Trophoblast cell (in vitro differentiated cells and primary cell): ENCODE results near the gene CAB39.

Source experiments
- DNase-seq, 2 donors: peaks; one replicate each; pipeline ENCODE4 v3.0.0-alpha.2; 2016
- H2AFZ ChIP-seq: 2 replicates; pipeline ENCODE4 v1.6.1; 2013; ENCODE audit warnings: low read length, moderate library complexity, mild to moderate bottlenecking; ENCODE audit not compliant: insufficient read depth, poor library complexity
- H2AK5ac ChIP-seq: 2 replicates; pipeline ENCODE4 v1.6.1; 2013; ENCODE audit warnings: mild to moderate bottlenecking, low read length
- H2BK120ac ChIP-seq: 2 replicates; pipeline ENCODE4 v1.6.1; 2013; ENCODE audit warnings: low read length, mild to moderate bottlenecking, moderate library complexity; ENCODE audit not compliant: insufficient read depth, poor library complexity
- H2BK12ac ChIP-seq: 2 replicates; pipeline ENCODE4 v1.6.1; 2013; ENCODE audit warnings: mild to moderate bottlenecking, low read length, moderate library complexity
- H2BK5ac ChIP-seq: 2 replicates; pipeline ENCODE4 v1.6.1; 2013; ENCODE audit warnings: low read length, low read depth, moderate library complexity, mild to moderate bottlenecking; ENCODE audit not compliant: poor library complexity
- H3K14ac ChIP-seq: 2 replicates; pipeline ENCODE4 v1.6.1; 2013; ENCODE audit warnings: mild to moderate bottlenecking, low read length
- H3K18ac ChIP-seq: 2 replicates; pipeline ENCODE4 v1.6.1; 2013; ENCODE audit warnings: mild to moderate bottlenecking, low read length
- H3K23ac ChIP-seq: 2 replicates; pipeline ENCODE4 v1.6.1; 2013; ENCODE audit warnings: low read length
- H3K27ac ChIP-seq: 2 replicates; pipeline ENCODE4 v1.5.1; 2013; ENCODE audit warnings: low read depth, mild to moderate bottlenecking, inconsistent platforms, low read length, moderate library complexity
- H3K27me3 ChIP-seq: 2 replicates; pipeline ENCODE4 v1.6.1; 2013; ENCODE audit warnings: inconsistent platforms, mild to moderate bottlenecking, low read length, moderate library complexity; ENCODE audit not compliant: insufficient read depth
- H3K36me3 ChIP-seq, 2 experiments: 1 replicate in 1 of 2; 2 replicates in 1 of 2; pipeline ENCODE4 v1.6.1; 2013; ENCODE audit warnings: low read length in 2 of 2, mild to moderate bottlenecking in 2 of 2, moderate library complexity in 1 of 2; ENCODE audit not compliant: insufficient read depth in 2 of 2, control insufficient read depth in 1 of 2
- H3K4ac ChIP-seq: 2 replicates; pipeline ENCODE4 v1.6.1; 2013; ENCODE audit warnings: low read depth, mild to moderate bottlenecking, low read length, moderate library complexity
- H3K4me1 ChIP-seq, 2 experiments: 1 replicate in 1 of 2; 2 replicates in 1 of 2; pipeline ENCODE4 v1.6.1; 2013; ENCODE audit warnings: low read length in 2 of 2, mild to moderate bottlenecking in 2 of 2, moderate library complexity in 1 of 2; ENCODE audit not compliant: insufficient read depth in 2 of 2, control insufficient read depth in 1 of 2
- H3K4me2 ChIP-seq: 2 replicates; pipeline ENCODE4 v1.6.1; 2013; ENCODE audit warnings: inconsistent platforms, mild to moderate bottlenecking, low read length, moderate library complexity
- H3K4me3 ChIP-seq: 2 replicates; pipeline ENCODE4 v1.5.1; 2013; ENCODE audit warnings: mild to moderate bottlenecking, low read depth, low read length, inconsistent platforms
- H3K79me1 ChIP-seq: one replicate; pipeline ENCODE4 v1.6.1; 2013; ENCODE audit warnings: low read length
- H3K79me2 ChIP-seq: 2 replicates; pipeline ENCODE4 v1.6.1; 2013; ENCODE audit warnings: low read length, mild to moderate bottlenecking; ENCODE audit not compliant: control insufficient read depth, insufficient read depth, poor library complexity
- H3K9ac ChIP-seq: 2 replicates; pipeline ENCODE4 v1.6.1; 2013; ENCODE audit warnings: mild to moderate bottlenecking, low read length
- H3K9me3 ChIP-seq: 2 replicates; pipeline ENCODE4 v1.6.1; 2013; ENCODE audit warnings: low read depth, mild to moderate bottlenecking, control low read depth, inconsistent platforms, low read length; ENCODE audit not compliant: insufficient read depth
- H4K12ac ChIP-seq: 2 replicates; pipeline ENCODE4 v1.6.1; 2013; ENCODE audit warnings: low read depth, mild to moderate bottlenecking, low read length, moderate library complexity
- H4K8ac ChIP-seq: 2 replicates; pipeline ENCODE4 v1.6.1; 2013; ENCODE audit warnings: low read depth, mild to moderate bottlenecking, low read length, moderate library complexity
- H4K91ac ChIP-seq: one replicate; pipeline ENCODE4 v1.6.1; 2013; ENCODE audit warnings: low read depth, mild to moderate bottlenecking, low read length, moderate library complexity
- WGBS: extraction: QIAGEN DNeasy Blood & Tissue Kit; methylation state at CpG from one replicate; pipeline ENCODE4 v1.1.7; 2013; ENCODE audit warnings: missing lambda C conversion rate; ENCODE audit not compliant: insufficient read length, insufficient coverage; ENCODE audit errors: extremely low coverage; 5-methylcytosine and 5-hydroxymethylcytosine counted together

Gene CAB39

GRCh38 chr2:230684270-230685168, 28.1 kb upstream of the CAB39 start:
- Histone ChIP-seq H3K27ac (peak overlapping the region; percentile 77), H3K4me3 (no peak overlapping the region), H3K79me1 (peaks cover 4% of the 10 kb centered on the region), H4K91ac (peak overlapping the region; percentile 71), H2AFZ (no peak overlapping the region), H3K4ac (no peak overlapping the region), H4K8ac (no peak overlapping the region), H3K4me2 (peak overlapping the region; percentile 41), H3K9ac (no peak overlapping the region), H3K14ac (peak overlapping the region; percentile 54), H3K4me1 (peaks cover 10 to 18% of the 10 kb centered on the region in 2 experiments), H3K79me2 (no peaks in the 10 kb centered on the region), H2AK5ac (no peak overlapping the region), H4K12ac (no peak overlapping the region), H2BK12ac (peak overlapping the region; percentile 87), H3K9me3 (no peaks in the 10 kb centered on the region), H2BK5ac (peak overlapping the region; percentile 85), H3K27me3 (no peaks in the 10 kb centered on the region), H3K18ac (peak overlapping the region; percentile 30), H3K23ac (no peak overlapping the region), H2BK120ac (peak overlapping the region; percentile 84), H3K36me3 (no peaks in the 10 kb centered on the region)
- peak in 1 of 2 donors; percentile 23 for DNase-seq
- 100% methylated on average over 1 of the region's 8 CpGs for WGBS

GRCh38 chr2:230685178-230685577, 27.5 kb upstream of the CAB39 start:
- no peak overlapping the region for H3K23ac ChIP-seq
- H3K79me1 ChIP-seq = peaks cover 6% of the 10 kb centered on the region
- peaks cover 10 to 18% of the 10 kb centered on the region in 2 experiments for H3K4me1 ChIP-seq
- no peak overlapping the region for H3K18ac ChIP-seq
- peak overlapping the region; percentile 77 for H3K27ac ChIP-seq
- WGBS = no CpG with 5 or more reads among the region's 6 CpGs
- H3K36me3 ChIP-seq = no peaks in the 10 kb centered on the region
- H3K9ac ChIP-seq = no peak overlapping the region
- H3K4ac ChIP-seq = peak overlapping the region; percentile 60
- H2BK5ac ChIP-seq = peak overlapping the region; percentile 85
- H2AK5ac ChIP-seq = no peak overlapping the region
- peak overlapping the region; percentile 87 for H2BK12ac ChIP-seq
- H3K14ac ChIP-seq = peak overlapping the region; percentile 54
- H4K12ac ChIP-seq = no peak overlapping the region
- H3K4me3 ChIP-seq = no peak overlapping the region
- peak overlapping the region; percentile 71 for H4K91ac ChIP-seq
- H2BK120ac ChIP-seq = peak overlapping the region; percentile 84
- no peaks in the 10 kb centered on the region for H3K27me3 ChIP-seq
- no peaks in the 10 kb centered on the region for H3K79me2 ChIP-seq
- no peak for DNase-seq
- H2AFZ ChIP-seq = no peak overlapping the region
- H4K8ac ChIP-seq = no peak overlapping the region
- H3K4me2 ChIP-seq = peak overlapping the region; percentile 41
- H3K9me3 ChIP-seq = no peaks in the 10 kb centered on the region

GRCh38 chr2:230687498-230687897, 25.1 kb upstream of the CAB39 start:
- WGBS = no CpG with 5 or more reads among the region's 5 CpGs
- H2AK5ac ChIP-seq = no peak overlapping the region
- H3K27me3 ChIP-seq = no peaks in the 10 kb centered on the region
- H2BK5ac ChIP-seq = no peak overlapping the region
- peaks cover 19% of the 10 kb centered on the region for H3K79me1 ChIP-seq
- H3K18ac ChIP-seq = no peak overlapping the region
- no peak overlapping the region for H4K12ac ChIP-seq
- peaks cover 27 to 34% of the 10 kb centered on the region in 2 experiments for H3K4me1 ChIP-seq
- no peak overlapping the region for H3K9ac ChIP-seq
- H3K36me3 ChIP-seq = no peaks in the 10 kb centered on the region
- H3K4ac ChIP-seq = no peak overlapping the region
- H2BK120ac ChIP-seq = peak overlapping the region; percentile 33
- no peak overlapping the region for H2BK12ac ChIP-seq
- H3K9me3 ChIP-seq = no peaks in the 10 kb centered on the region
- H3K14ac ChIP-seq = no peak overlapping the region
- no peak overlapping the region for H4K8ac ChIP-seq
- no peak for DNase-seq
- no peak overlapping the region for H3K4me2 ChIP-seq
- no peak overlapping the region for H3K27ac ChIP-seq
- H4K91ac ChIP-seq = no peak overlapping the region
- H2AFZ ChIP-seq = no peak overlapping the region
- H3K4me3 ChIP-seq = no peak overlapping the region
- peaks cover 4% of the 10 kb centered on the region for H3K79me2 ChIP-seq
- H3K23ac ChIP-seq = no peak overlapping the region

GRCh38 chr2:230688490-230688889, 24.2 kb upstream of the CAB39 start:
- Histone ChIP-seq H3K4me3 (no peak overlapping the region), H3K27me3 (no peaks in the 10 kb centered on the region), H2BK120ac (no peak overlapping the region), H3K4ac (no peak overlapping the region), H2AFZ (no peak overlapping the region), H3K79me1 (peaks cover 19% of the 10 kb centered on the region), H2BK12ac (no peak overlapping the region), H3K79me2 (peaks cover 4% of the 10 kb centered on the region), H3K9me3 (no peaks in the 10 kb centered on the region), H3K4me1 (peaks cover 27 to 34% of the 10 kb centered on the region in 2 experiments), H3K4me2 (no peak overlapping the region), H4K12ac (no peak overlapping the region), H3K14ac (no peak overlapping the region), H3K23ac (no peak overlapping the region), H2AK5ac (no peak overlapping the region), H3K27ac (no peak overlapping the region), H3K18ac (no peak overlapping the region), H4K91ac (no peak overlapping the region), H4K8ac (no peak overlapping the region), H2BK5ac (no peak overlapping the region), H3K9ac (no peak overlapping the region), H3K36me3 (no peaks in the 10 kb centered on the region)
- WGBS = no CpG with 5 or more reads among the region's 2 CpGs
- no peak for DNase-seq
